Measurements from ENCODE around the gene CCM2L.
A peak's percentile ranks its signal among the peaks of the same experiment; 100 is the strongest.

The CCM2L gene

GRCh38 chr20:31992086-31992485 is 18.2 kb upstream of the CCM2L start:
- Histone ChIP-seq H3K27ac (ENCODE audit: low read depth, low read length) (no peak overlapping the region), H3K9me3 (ENCODE audit: control insufficient read depth, insufficient read depth, low read depth, low read length) (no peaks in the 10 kb centered on the region; the same call in 1 of the 2 replicates), H3K27me3 (ENCODE audit: control insufficient read depth, insufficient read depth, low read length) (peaks cover 50% of the 10 kb centered on the region), H3K36me3 (ENCODE audit: control insufficient read depth, insufficient read depth, low read length) (no peaks in the 10 kb centered on the region), H3K4me1 (ENCODE audit: control insufficient read depth, insufficient read depth, low read length) (peaks cover 6% of the 10 kb centered on the region; the same call in 1 of the 2 replicates), H3K4me3 (ENCODE audit: low read depth, low read length) (no peak overlapping the region), H3K9ac (ENCODE audit: low read length) (no peak overlapping the region)

DNA sequence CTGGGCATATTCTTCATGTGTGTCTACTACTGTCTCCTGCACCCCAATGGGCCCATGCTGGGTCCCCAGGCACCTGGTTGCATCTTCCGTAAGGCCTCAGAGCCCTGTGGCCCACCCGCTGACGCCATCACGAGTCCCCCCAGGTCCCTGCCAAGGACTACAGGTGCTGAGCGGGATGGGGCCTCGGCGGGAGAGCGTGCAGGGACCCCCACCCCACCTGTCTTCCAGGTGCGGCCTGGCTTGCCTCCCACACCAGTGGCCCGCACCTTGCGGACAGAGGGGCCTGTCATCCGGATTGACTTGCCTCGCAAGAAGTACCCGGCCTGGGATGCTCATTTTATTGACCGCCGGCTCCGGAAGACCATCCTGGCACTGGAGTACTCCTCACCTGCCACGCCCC is 13.2 kb upstream of the CCM2L start:
- H3K27me3 ChIP-seq (ENCODE audit: control insufficient read depth, insufficient read depth, low read length): peaks cover 55% of the 10 kb centered on the region
- no peak overlapping the region for H3K9ac ChIP-seq (ENCODE audit: low read length)
- H3K9me3 ChIP-seq (ENCODE audit: control insufficient read depth, insufficient read depth, low read depth, low read length): no peaks in the 10 kb centered on the region; the same call in 1 of the 2 replicates
- H3K4me3 ChIP-seq (ENCODE audit: low read depth, low read length): no peak overlapping the region
- H3K36me3 ChIP-seq (ENCODE audit: control insufficient read depth, insufficient read depth, low read length): no peaks in the 10 kb centered on the region
- H3K4me1 ChIP-seq (ENCODE audit: control insufficient read depth, insufficient read depth, low read length): peaks cover 6% of the 10 kb centered on the region; the same call in 1 of the 2 replicates
- H3K27ac ChIP-seq (ENCODE audit: low read depth, low read length): no peak overlapping the region

DNA sequence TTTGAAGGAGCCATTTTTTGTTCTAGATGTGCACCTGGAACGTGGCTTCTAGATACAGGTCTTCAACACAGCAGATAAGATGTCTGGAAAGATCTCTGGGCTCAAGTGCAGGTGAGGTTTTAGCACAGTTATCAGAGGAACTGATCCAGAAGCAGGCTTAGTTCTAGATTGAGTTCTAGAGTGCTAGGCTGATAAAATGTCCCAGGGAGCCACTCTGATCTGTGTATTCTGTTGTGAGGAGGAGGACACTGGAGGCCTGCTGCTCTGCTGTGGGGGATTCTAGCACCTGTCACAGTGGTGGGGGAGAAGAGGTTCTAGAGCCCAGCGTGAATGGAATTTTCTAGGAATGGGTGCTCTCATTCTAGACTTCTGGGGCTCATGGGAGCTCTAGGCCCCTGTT is 12.0 kb upstream of the CCM2L start:
- H3K9ac ChIP-seq (ENCODE audit: low read length): no peak overlapping the region
- no peaks in the 10 kb centered on the region; the same call in 1 of the 2 replicates for H3K9me3 ChIP-seq (ENCODE audit: control insufficient read depth, insufficient read depth, low read depth, low read length)
- H3K27me3 ChIP-seq (ENCODE audit: control insufficient read depth, insufficient read depth, low read length): peaks cover 43% of the 10 kb centered on the region
- H3K36me3 ChIP-seq (ENCODE audit: control insufficient read depth, insufficient read depth, low read length): no peaks in the 10 kb centered on the region
- peaks cover 6% of the 10 kb centered on the region; the same call in 1 of the 2 replicates for H3K4me1 ChIP-seq (ENCODE audit: control insufficient read depth, insufficient read depth, low read length)
- H3K4me3 ChIP-seq (ENCODE audit: low read depth, low read length): no peak overlapping the region
- H3K27ac ChIP-seq (ENCODE audit: low read depth, low read length): no peak overlapping the region

- no peaks in the 10 kb centered on the region; the same call in 1 of the 2 replicates for H3K9me3 ChIP-seq (ENCODE audit: control insufficient read depth, insufficient read depth, low read depth, low read length)
- H3K4me3 ChIP-seq (ENCODE audit: low read depth, low read length): no peak overlapping the region
- no peak overlapping the region for H3K27ac ChIP-seq (ENCODE audit: low read depth, low read length)
- peaks cover 16% of the 10 kb centered on the region for H3K4me1 ChIP-seq (ENCODE audit: control insufficient read depth, insufficient read depth, low read length)
- no peaks in the 10 kb centered on the region for H3K27me3 ChIP-seq (ENCODE audit: control insufficient read depth, insufficient read depth, low read length)
- H3K36me3 ChIP-seq (ENCODE audit: control insufficient read depth, insufficient read depth, low read length): no peaks in the 10 kb centered on the region
- H3K9ac ChIP-seq (ENCODE audit: low read length): no peak overlapping the region
Observed at GRCh38 chr20:32003325-32003724, 6.9 kb upstream of the CCM2L start.

DNA sequence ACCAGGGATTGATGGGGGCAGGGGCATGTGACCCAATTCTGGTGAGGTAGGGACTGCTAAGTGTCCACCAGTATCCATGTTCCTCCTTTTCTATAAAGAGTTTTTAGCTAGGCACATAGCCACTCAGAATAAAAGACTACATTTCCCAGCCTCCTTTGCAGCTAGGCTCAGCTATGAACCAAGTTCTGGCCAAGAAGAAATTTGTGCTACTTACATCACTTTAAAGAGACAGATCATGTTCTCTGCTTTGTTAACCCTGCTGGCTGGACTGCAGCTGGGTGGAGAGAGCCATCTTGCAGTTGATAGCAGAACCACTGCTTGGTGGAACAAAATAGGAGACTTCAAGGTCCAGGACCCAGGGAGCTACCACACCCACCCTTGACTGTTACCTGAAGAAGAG is 5.3 kb upstream of the CCM2L start:
- Histone ChIP-seq H3K27ac (ENCODE audit: low read depth, low read length) (no peak overlapping the region), H3K9me3 (ENCODE audit: control insufficient read depth, insufficient read depth, low read depth, low read length) (no peaks in the 10 kb centered on the region; the same call in 1 of the 2 replicates), H3K4me3 (ENCODE audit: low read depth, low read length) (no peak overlapping the region), H3K4me1 (ENCODE audit: control insufficient read depth, insufficient read depth, low read length) (peaks cover 22% of the 10 kb centered on the region), H3K9ac (ENCODE audit: low read length) (no peak overlapping the region), H3K36me3 (ENCODE audit: control insufficient read depth, insufficient read depth, low read length) (no peaks in the 10 kb centered on the region), H3K27me3 (ENCODE audit: control insufficient read depth, insufficient read depth, low read length) (no peaks in the 10 kb centered on the region)

DNA sequence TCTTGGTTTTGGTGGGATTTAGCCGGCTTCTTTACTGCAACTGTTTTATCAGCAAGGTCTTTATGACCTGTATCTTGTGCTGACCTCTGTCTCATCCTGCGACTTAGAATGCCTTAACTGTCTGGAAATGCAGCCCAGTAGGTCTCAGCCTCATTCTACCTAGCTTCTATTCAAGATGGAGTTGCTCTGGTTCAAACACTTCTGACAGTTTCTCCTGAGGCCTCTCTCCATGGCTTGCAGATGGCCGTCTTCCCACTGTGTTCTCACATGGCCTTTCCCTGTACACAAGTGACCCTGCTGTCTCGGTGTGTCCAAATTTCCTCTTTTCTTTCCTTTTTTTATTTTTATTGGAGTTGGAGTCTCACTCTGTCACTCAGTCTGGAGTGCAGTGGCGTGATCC is 4.2 kb upstream of the CCM2L start:
- Histone ChIP-seq H3K27ac (ENCODE audit: low read depth, low read length) (no peak overlapping the region), H3K36me3 (ENCODE audit: control insufficient read depth, insufficient read depth, low read length) (no peaks in the 10 kb centered on the region), H3K4me3 (ENCODE audit: low read depth, low read length) (no peak overlapping the region), H3K9ac (ENCODE audit: low read length) (no peak overlapping the region), H3K4me1 (ENCODE audit: control insufficient read depth, insufficient read depth, low read length) (peaks cover 29% of the 10 kb centered on the region), H3K9me3 (ENCODE audit: control insufficient read depth, insufficient read depth, low read depth, low read length) (no peaks in the 10 kb centered on the region; the same call in 1 of the 2 replicates), H3K27me3 (ENCODE audit: control insufficient read depth, insufficient read depth, low read length) (no peaks in the 10 kb centered on the region)

DNA sequence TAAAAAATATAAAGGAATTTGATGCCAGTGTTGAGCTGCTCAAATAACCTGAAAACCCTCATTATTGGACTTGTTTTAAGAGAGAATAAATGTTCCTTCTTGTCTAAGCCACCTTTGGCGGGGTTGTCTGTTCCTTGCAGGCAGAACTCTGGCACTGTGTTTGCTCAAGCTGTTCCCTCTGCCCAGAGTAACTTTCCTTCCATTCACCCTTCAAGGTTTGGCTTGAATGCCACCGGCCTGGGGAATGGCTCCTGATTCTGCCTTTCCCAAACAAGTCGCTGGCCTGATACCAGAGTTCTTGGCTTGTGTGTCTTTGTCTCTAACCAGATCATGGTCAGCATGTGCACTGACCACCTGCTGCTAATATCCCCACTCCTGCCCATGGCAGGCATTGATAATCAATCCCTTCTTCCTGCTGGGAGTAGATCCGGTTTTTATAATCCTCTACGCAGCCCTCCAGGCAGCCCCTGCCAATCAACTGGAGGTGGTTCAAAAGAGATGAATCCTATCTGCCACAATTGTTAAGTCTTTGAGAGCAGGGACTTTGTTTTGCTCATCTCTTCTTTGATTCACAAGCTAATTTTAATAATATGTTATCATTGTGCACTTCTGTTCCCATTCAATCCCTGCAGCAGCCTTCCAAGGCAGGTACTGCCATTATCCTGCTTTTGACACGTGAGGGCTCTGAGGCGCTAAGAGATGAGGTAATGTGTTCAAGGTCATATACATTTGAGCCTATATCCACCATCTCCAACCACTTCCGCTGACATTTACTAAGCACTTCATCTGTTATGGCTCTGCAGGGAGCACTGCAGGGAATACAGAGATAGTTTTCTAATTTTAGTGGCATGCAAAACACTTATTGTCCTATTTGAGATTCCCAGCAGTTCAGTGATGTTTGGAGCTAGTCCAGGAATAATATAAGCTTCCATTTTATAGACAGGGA is 3.1 kb upstream of the CCM2L start:
- Histone ChIP-seq H3K4me1 (ENCODE audit: control insufficient read depth, insufficient read depth, low read length) (peaks cover 33% of the 10 kb centered on the region), H3K9me3 (ENCODE audit: control insufficient read depth, insufficient read depth, low read depth, low read length) (no peaks in the 10 kb centered on the region; the same call in 1 of the 2 replicates), H3K9ac (ENCODE audit: low read length) (no peak overlapping the region), H3K27me3 (ENCODE audit: control insufficient read depth, insufficient read depth, low read length) (no peaks in the 10 kb centered on the region), H3K4me3 (ENCODE audit: low read depth, low read length) (no peak overlapping the region), H3K36me3 (ENCODE audit: control insufficient read depth, insufficient read depth, low read length) (no peaks in the 10 kb centered on the region), H3K27ac (ENCODE audit: low read depth, low read length) (no peak overlapping the region)

DNA sequence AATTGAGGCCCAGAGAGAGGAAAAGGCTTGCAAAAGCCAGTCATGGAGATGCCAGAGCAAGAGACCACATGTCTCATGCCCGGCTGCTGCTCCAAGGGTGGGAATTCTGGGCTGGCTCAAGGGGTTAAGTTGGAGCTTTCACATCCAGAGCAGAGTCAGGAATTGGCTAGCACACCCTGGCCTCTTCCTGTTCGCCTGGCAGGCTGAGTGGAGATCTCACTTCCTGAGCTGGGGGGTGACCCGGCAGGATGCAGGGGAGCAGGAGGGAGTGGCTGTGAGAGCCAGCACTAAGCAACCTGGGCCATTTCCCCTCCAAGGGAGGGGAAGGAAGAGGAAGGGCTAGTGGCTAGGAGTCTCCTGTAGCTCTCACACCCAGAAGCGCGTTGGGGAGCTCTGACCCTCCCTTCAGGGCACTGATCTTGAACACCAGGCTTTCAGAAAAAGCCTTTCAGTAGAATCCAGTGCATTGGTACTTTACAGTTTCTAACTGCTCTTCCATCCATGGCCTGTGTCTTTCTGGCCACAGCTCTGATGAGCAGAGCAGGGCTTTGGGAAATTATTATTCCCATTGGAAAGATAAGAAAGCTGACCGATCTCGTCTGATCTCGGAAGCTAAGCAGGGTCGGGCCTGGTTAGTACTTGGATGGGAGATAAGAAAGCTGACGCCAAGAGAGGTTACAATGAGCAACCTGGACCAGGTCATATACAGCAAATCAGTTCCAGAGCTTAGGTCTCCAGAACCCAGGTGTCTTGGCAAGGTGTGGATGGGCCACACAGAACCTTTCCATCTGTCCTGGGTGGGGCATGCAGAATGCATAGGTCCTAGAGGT is 2.2 kb upstream of the CCM2L start:
- Histone ChIP-seq H3K27me3 (ENCODE audit: control insufficient read depth, insufficient read depth, low read length) (no peaks in the 10 kb centered on the region), H3K4me3 (ENCODE audit: low read depth, low read length) (no peak overlapping the region), H3K9me3 (ENCODE audit: control insufficient read depth, insufficient read depth, low read depth, low read length) (no peaks in the 10 kb centered on the region; the same call in 1 of the 2 replicates), H3K4me1 (ENCODE audit: control insufficient read depth, insufficient read depth, low read length) (peaks cover 40% of the 10 kb centered on the region), H3K36me3 (ENCODE audit: control insufficient read depth, insufficient read depth, low read length) (no peaks in the 10 kb centered on the region), H3K9ac (ENCODE audit: low read length) (no peak overlapping the region), H3K27ac (ENCODE audit: low read depth, low read length) (no peak overlapping the region)

DNA sequence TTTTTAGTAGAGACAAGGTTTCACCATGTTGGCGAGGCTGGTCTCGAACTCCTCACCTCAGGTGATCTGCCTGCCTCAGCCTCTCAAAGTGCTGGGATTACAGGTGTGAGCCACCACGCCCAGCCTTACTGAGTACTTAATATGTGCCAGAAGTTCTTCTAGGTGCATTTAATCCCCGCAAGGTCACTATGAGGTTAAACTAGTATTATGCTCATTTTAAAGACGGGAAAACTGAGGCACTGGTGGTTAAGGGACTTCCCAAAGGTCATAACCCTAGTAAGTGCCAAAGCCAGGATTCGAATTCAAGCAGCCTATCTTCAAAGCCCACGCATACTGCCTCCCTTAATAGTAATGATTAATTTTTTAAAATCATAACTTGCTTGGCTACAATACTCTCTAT is 674 bp upstream of the CCM2L start:
- H3K36me3 ChIP-seq (ENCODE audit: control insufficient read depth, insufficient read depth, low read length): no peaks in the 10 kb centered on the region
- no peak overlapping the region for H3K27ac ChIP-seq (ENCODE audit: low read depth, low read length)

GRCh38 chr20:32010666-32011065 is 428 bp downstream of the CCM2L start:
- Histone ChIP-seq H3K27ac (ENCODE audit: low read depth, low read length) (no peak overlapping the region), H3K4me3 (ENCODE audit: low read depth, low read length) (peak overlapping the region; percentile 25; the same call in 1 of the 2 replicates), H3K4me1 (ENCODE audit: control insufficient read depth, insufficient read depth, low read length) (peaks cover 40% of the 10 kb centered on the region), H3K9ac (ENCODE audit: low read length) (no peak overlapping the region), H3K36me3 (ENCODE audit: control insufficient read depth, insufficient read depth, low read length) (no peaks in the 10 kb centered on the region), H3K27me3 (ENCODE audit: control insufficient read depth, insufficient read depth, low read length) (peaks cover 8% of the 10 kb centered on the region; the same call in 1 of the 2 replicates), H3K9me3 (ENCODE audit: control insufficient read depth, insufficient read depth, low read depth, low read length) (peaks cover 2% of the 10 kb centered on the region; the same call in 1 of the 2 replicates)

More for the DNA sequence above, 674 bp upstream of the CCM2L start:
- Histone ChIP-seq H3K9me3 (ENCODE audit: control insufficient read depth, insufficient read depth, low read depth, low read length) (no peaks in the 10 kb centered on the region; the same call in 1 of the 2 replicates), H3K4me1 (ENCODE audit: control insufficient read depth, insufficient read depth, low read length) (peaks cover 40% of the 10 kb centered on the region), H3K4me3 (ENCODE audit: low read depth, low read length) (no peak overlapping the region), H3K9ac (ENCODE audit: low read length) (no peak overlapping the region), H3K27me3 (ENCODE audit: control insufficient read depth, insufficient read depth, low read length) (no peaks in the 10 kb centered on the region)
